ENCODE results near the gene GRIA3. TPM values are rescaled to one million over a fixed set of nuclear protein-coding genes. Genes with fewer than 3 reads are reported as not detected.

The GRIA3 gene
- total RNA-seq, 1 donor from 2014 or later = 3.7 TPM

- Histone ChIP-seq H3K4me3 (no peak overlapping the region), H3K36me3 (no peaks in the 10 kb centered on the region), H3K9me3 (replicated peaks) (no peaks in the 10 kb centered on the region), H3K27me3 (ENCODE audit: low read depth) (no peaks in the 10 kb centered on the region), H3K27ac (replicated peaks) (no peak overlapping the region), H3K4me1 (peaks cover 3% of the 10 kb centered on the region)
- TF ChIP-seq CTCF (IDR thresholded peaks at IDR 0.05; ENCODE audit: borderline replicate concordance) = no peak
- intact Hi-C loops (cut with micrococcal nuclease) = no loop called here
- DNase-seq = no peak
Measured at GRCh38 chrX:123405231-123405630, 221.2 kb downstream of the GRIA3 start.

- no peak for DNase-seq
- Histone ChIP-seq H3K27ac (replicated peaks) (no peak overlapping the region), H3K9me3 (replicated peaks) (no peaks in the 10 kb centered on the region), H3K36me3 (no peaks in the 10 kb centered on the region), H3K4me1 (peaks cover 3% of the 10 kb centered on the region), H3K4me3 (no peak overlapping the region), H3K27me3 (ENCODE audit: low read depth) (no peaks in the 10 kb centered on the region)
- intact Hi-C loops (cut with micrococcal nuclease) = no loop called here
- no peak for TF ChIP-seq CTCF (IDR thresholded peaks at IDR 0.05; ENCODE audit: borderline replicate concordance)
Measured at GRCh38 chrX:123408821-123409737, 225.0 kb downstream of the GRIA3 start.

GRCh38 chrX:123422875-123423274 lies 238.8 kb downstream of the GRIA3 start:
- Histone ChIP-seq H3K27ac (replicated peaks) (no peak overlapping the region), H3K27me3 (ENCODE audit: low read depth) (no peaks in the 10 kb centered on the region), H3K36me3 (no peaks in the 10 kb centered on the region), H3K4me3 (no peak overlapping the region), H3K9me3 (replicated peaks) (no peaks in the 10 kb centered on the region), H3K4me1 (no peaks in the 10 kb centered on the region)
- intact Hi-C loops (cut with micrococcal nuclease) = no loop called here
- DNase-seq = no peak
- TF ChIP-seq CTCF (IDR thresholded peaks at IDR 0.05; ENCODE audit: borderline replicate concordance) = peak; percentile 66

GRCh38 chrX:123424546-123424945 lies 240.5 kb downstream of the GRIA3 start:
- intact Hi-C loops (cut with micrococcal nuclease) = no loop called here

GRCh38 chrX:123425471-123425870 lies 241.4 kb downstream of the GRIA3 start:
- intact Hi-C loops (cut with micrococcal nuclease) = no loop called here
- no peak for DNase-seq
- no peaks in the 10 kb centered on the region for H3K4me1 ChIP-seq

More at GRCh38 chrX:123424546-123424945, 240.5 kb downstream of the GRIA3 start:
- no peak overlapping the region for H3K27ac ChIP-seq (replicated peaks)
- H3K27me3 ChIP-seq (ENCODE audit: low read depth) = no peaks in the 10 kb centered on the region
- no peaks in the 10 kb centered on the region for H3K36me3 ChIP-seq
- H3K4me3 ChIP-seq = no peak overlapping the region
- H3K4me1 ChIP-seq = no peaks in the 10 kb centered on the region
- no peak for DNase-seq
- no peaks in the 10 kb centered on the region for H3K9me3 ChIP-seq (replicated peaks)
- TF ChIP-seq CTCF (IDR thresholded peaks at IDR 0.05; ENCODE audit: borderline replicate concordance) = no peak

More at GRCh38 chrX:123425471-123425870, 241.4 kb downstream of the GRIA3 start:
- no peak overlapping the region for H3K27ac ChIP-seq (replicated peaks)
- no peaks in the 10 kb centered on the region for H3K9me3 ChIP-seq (replicated peaks)
- H3K36me3 ChIP-seq = no peaks in the 10 kb centered on the region
- no peaks in the 10 kb centered on the region for H3K27me3 ChIP-seq (ENCODE audit: low read depth)
- TF ChIP-seq CTCF (IDR thresholded peaks at IDR 0.05; ENCODE audit: borderline replicate concordance) = no peak
- no peak overlapping the region for H3K4me3 ChIP-seq
